Hepatocyte (in vitro differentiated cells): Measurements from ENCODE around the gene SLC39A11.

ENCODE experiments used
- CTCF ChIP-seq: fragments of 200-600 bp; sonication (generic); IDR thresholded peaks from 2 replicates; pipeline ENCODE4 v1.5.1; 2016; ENCODE audit warnings: antibody characterized with exemption, mild to moderate bottlenecking; ENCODE audit not compliant: poor library complexity
- EZH2 ChIP-seq: fragments of 200-600 bp; sonication (generic); IDR thresholded peaks from 2 replicates; pipeline ENCODE4 v1.6.1; 2016; ENCODE audit warnings: antibody characterized with exemption, mild to moderate bottlenecking, borderline replicate concordance
- EZH2phosphoT487 ChIP-seq: fragments of 200-600 bp; sonication (generic); IDR thresholded peaks from one replicate; pipeline ENCODE4 v1.6.1; 2018; ENCODE audit warnings: antibody characterized with exemption, mild to moderate bottlenecking, low read depth, moderate library complexity; ENCODE audit not compliant: unreplicated experiment, severe bottlenecking

- TF ChIP-seq EZH2phosphoT487: no peak
- no peak for TF ChIP-seq EZH2
- TF ChIP-seq CTCF: no peak
Observed at GRCh38 chr17:73099511-73099910, 7.0 kb upstream of the SLC39A11 start.
